GM18508 (cell line): ENCODE measurements around the gene SHLD2.
A peak's percentile ranks its signal among the peaks of the same experiment; 100 is the strongest.
"Not testable (repeated sequence)": the region's sequence is repeated elsewhere in the genome, so short reads cannot be mapped to it uniquely, and the experiment has no call there.

Source experiments
- ATAC-seq: cut with Tn5 transposase; IDR thresholded peaks from one replicate; pipeline ENCODE4 v1.9.1; 2021; ENCODE audit warnings: moderate number of reproducible peaks; ENCODE audit not compliant: insufficient read depth, unreplicated experiment

The SHLD2 gene

GRCh38 chr10:87083576-87084290, 11.3 kb upstream of the SHLD2 start:
- not testable (repeated sequence) for ATAC-seq

- ATAC-seq: not testable (repeated sequence)
These were observed 10.7 kb upstream of the SHLD2 start for GRCh38 chr10:87084291-87084782.

- ATAC-seq: no peak
These were observed 9.5 kb upstream of the SHLD2 start for GRCh38 chr10:87085537-87085936.

- ATAC-seq: no peak
These were observed 5.3 kb upstream of the SHLD2 start for GRCh38 chr10:87089746-87090145.

GRCh38 chr10:87090779-87091178, 4.2 kb upstream of the SHLD2 start:
- ATAC-seq: no peak

GRCh38 chr10:87092376-87092860, 2.6 kb upstream of the SHLD2 start:
- ATAC-seq: no peak

- ATAC-seq: no peak
These were observed 2.0 kb upstream of the SHLD2 start for GRCh38 chr10:87092861-87093631.

- ATAC-seq: no peak
These were observed 1.2 kb upstream of the SHLD2 start for GRCh38 chr10:87093632-87094372.

- peak; percentile 26 for ATAC-seq
These were observed 385 bp downstream of the SHLD2 start for GRCh38 chr10:87095236-87095945.

- no peak for ATAC-seq
These were observed 7.0 kb downstream of the SHLD2 start for GRCh38 chr10:87101996-87102395.

GRCh38 chr10:87104727-87105126, 9.7 kb downstream of the SHLD2 start:
- ATAC-seq: not testable (repeated sequence)

- ATAC-seq: no peak
These were observed 10.6 kb downstream of the SHLD2 start for GRCh38 chr10:87105446-87106124.

- not testable (repeated sequence) for ATAC-seq
These were observed 23.1 kb downstream of the SHLD2 start for GRCh38 chr10:87118122-87118521.

- not testable (repeated sequence) for ATAC-seq
These were observed 24.0 kb downstream of the SHLD2 start for GRCh38 chr10:87119029-87119428.

GRCh38 chr10:87123351-87123750, 28.3 kb downstream of the SHLD2 start:
- not testable (repeated sequence) for ATAC-seq

- ATAC-seq: not testable (repeated sequence)
These were observed 32.0 kb downstream of the SHLD2 start for GRCh38 chr10:87127048-87127447.

GRCh38 chr10:87127607-87128156, 32.7 kb downstream of the SHLD2 start:
- ATAC-seq: not testable (repeated sequence)

- ATAC-seq: not testable (repeated sequence)
These were observed 37.2 kb downstream of the SHLD2 start for GRCh38 chr10:87132176-87132575.

GRCh38 chr10:87133936-87134335, 38.9 kb downstream of the SHLD2 start:
- ATAC-seq: not testable (repeated sequence)
